Coronary artery (tissue), 2 donors: ENCODE measurements around the gene IFIT2.
A peak's percentile ranks its signal among the peaks of the same experiment; 100 is the strongest.

Experiments
- DNase-seq: peaks from one replicate; pipeline ENCODE4 v3.0.0-alpha.2; 2017; ENCODE audit warnings: low spot score
- H3K27ac ChIP-seq, 2 donors: fragments of 200-600 bp; sonication (generic); one replicate each; pipeline ENCODE4 v1.5.1; 2016 to 2019
- H3K4me3 ChIP-seq: fragments of 200-600 bp; sonication (generic); 2 replicates; pipeline ENCODE4 v1.5.1; 2016; ENCODE audit warnings: mild to moderate bottlenecking, moderate library complexity
- TF ChIP-seq, protein P1 (sequence below): fragments of 200-600 bp; sonication (generic); IDR thresholded peaks from one replicate; pipeline ENCODE4 v1.5.1; 2019; ENCODE audit warnings: antibody characterized with exemption

The IFIT2 gene

DNA sequence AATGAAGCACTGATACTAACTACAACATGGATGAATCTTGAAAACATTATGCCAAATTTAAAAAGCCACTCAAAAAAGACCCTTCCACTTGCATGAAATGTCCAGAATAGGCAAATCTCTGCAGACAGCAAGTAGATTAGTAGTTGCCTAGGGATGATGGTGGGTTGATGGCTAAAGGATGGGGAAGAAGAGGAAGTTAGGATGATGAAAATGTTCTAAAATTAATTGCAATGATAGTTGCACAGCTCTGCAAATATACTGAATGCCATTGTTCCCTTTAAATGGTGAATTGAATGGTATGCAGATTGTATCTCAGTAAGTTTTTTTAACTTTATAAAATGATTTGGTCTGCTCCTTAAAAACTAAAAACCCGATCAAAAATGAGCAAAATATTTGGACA is 43.0 kb upstream of the IFIT2 start:
- DNase-seq = no peak
- H3K27ac ChIP-seq = no peak overlapping the region
- H3K4me3 ChIP-seq = no peak overlapping the region
- TF ChIP-seq, protein P1, sequence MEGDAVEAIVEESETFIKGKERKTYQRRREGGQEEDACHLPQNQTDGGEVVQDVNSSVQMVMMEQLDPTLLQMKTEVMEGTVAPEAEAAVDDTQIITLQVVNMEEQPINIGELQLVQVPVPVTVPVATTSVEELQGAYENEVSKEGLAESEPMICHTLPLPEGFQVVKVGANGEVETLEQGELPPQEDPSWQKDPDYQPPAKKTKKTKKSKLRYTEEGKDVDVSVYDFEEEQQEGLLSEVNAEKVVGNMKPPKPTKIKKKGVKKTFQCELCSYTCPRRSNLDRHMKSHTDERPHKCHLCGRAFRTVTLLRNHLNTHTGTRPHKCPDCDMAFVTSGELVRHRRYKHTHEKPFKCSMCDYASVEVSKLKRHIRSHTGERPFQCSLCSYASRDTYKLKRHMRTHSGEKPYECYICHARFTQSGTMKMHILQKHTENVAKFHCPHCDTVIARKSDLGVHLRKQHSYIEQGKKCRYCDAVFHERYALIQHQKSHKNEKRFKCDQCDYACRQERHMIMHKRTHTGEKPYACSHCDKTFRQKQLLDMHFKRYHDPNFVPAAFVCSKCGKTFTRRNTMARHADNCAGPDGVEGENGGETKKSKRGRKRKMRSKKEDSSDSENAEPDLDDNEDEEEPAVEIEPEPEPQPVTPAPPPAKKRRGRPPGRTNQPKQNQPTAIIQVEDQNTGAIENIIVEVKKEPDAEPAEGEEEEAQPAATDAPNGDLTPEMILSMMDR = no peak

DNA sequence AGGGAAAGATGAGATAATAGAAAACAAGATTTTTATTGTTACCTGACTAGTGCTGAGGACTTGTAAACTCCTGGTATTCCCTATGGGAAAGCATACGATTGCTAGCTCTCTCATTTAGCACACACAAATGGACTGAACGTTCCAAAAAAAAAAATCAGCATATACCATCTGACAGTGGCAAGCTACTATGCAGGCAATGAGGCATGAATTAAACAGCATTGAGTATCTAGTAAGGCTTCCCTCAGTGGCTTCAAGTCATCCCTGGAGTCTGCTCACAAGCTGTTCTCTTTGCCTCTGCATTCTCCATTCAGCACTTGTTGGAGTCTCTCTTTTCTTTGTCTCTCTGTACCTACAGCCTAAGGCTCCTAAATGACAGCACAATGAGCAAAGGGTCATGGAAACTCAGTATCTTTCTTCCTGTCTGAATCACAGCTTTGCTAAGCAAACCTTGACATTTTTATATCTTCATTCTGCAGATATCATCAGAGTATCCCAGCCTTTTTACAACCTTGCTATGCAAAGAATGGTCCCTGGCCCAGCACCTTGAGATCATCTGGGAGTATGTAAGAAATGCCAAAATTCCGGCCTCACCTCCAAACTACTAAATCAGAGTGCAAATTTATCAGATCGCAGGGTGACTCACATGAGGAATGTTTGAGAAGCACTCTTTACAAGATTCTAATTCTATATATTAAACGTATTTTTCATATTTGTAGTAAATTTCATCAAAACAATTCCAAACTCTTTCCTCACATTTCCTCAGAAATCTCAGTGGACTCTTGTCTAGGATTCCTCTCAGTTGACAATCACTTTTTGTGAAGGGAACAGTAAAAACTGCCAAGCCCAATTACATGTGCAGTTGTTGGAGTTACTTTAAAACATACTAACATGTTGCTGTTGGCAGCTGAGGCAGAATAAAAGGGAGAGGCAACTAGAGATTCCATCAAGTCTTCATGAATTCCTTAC is 39.5 kb upstream of the IFIT2 start:
- Histone ChIP-seq H3K27ac (peak overlapping the region in 1 of 2 donors; percentile 14), H3K4me3 (no peak overlapping the region)
- DNase-seq = no peak
- TF ChIP-seq, protein P1 = no peak

GRCh38 chr10:89263091-89263490 is 38.8 kb upstream of the IFIT2 start:
- TF ChIP-seq, protein P1 = no peak
- no peak for DNase-seq
- Histone ChIP-seq H3K4me3 (no peak overlapping the region), H3K27ac (no peak overlapping the region)

GRCh38 chr10:89263531-89263930 is 38.3 kb upstream of the IFIT2 start:
- TF ChIP-seq, protein P1 = no peak

GRCh38 chr10:89266721-89267453 is 35.0 kb upstream of the IFIT2 start:
- no peak for DNase-seq
- TF ChIP-seq, protein P1 = no peak
- Histone ChIP-seq H3K27ac (no peak overlapping the region), H3K4me3 (no peak overlapping the region)

More at GRCh38 chr10:89263531-89263930, 38.3 kb upstream of the IFIT2 start:
- H3K27ac ChIP-seq = peak overlapping the region in 1 of 2 donors; percentile 23
- no peak for DNase-seq
- H3K4me3 ChIP-seq = no peak overlapping the region

DNA sequence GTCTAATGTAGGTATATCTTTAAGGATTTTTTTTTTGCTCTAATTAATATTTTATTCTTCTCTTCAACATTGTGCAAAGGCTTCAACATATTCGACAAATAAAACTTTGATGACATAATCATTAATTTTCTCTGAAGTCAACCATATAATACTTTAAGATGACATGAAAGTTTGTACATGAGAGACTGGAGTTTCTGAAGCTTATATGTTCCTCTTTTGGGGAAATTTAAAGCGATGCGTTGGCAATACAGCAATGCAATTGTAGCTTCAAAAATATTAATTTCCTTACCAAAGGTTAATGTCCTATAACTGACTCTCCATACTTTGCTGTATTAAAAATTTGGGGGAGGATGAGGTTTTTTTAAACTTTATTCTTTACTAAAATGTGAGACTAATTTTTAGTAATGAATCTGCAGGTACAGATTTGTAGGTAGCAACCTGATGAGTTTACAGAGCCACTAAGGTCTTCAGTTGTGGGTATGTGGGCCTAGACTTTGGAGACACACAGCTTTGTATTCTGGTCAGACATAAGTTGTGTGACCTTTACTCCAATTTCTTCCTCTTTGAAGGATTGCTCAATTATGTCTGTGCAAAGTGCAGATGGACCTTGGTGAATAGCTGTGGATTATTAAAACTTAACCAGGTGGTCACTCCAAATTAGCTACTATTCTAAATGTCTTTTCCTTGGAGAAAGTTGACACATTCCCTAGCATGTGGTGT is 32.3 kb upstream of the IFIT2 start:
- TF ChIP-seq, protein P1 = no peak
- H3K4me3 ChIP-seq = no peak overlapping the region
- no peak for DNase-seq
- H3K27ac ChIP-seq = no peak overlapping the region
